ENCODE results near the gene CCNT2.
"Not testable (repeated sequence)": the region's sequence is repeated elsewhere in the genome, so short reads cannot be mapped to it uniquely, and the experiment has no call there.

The CCNT2 gene

GRCh38 chr2:134919341-134920210 is 954 bp downstream of the CCNT2 start:
- DNase-seq, result no peak

GRCh38 chr2:134924912-134925311 is 6.3 kb downstream of the CCNT2 start:
- DNase-seq, result no peak

DNA sequence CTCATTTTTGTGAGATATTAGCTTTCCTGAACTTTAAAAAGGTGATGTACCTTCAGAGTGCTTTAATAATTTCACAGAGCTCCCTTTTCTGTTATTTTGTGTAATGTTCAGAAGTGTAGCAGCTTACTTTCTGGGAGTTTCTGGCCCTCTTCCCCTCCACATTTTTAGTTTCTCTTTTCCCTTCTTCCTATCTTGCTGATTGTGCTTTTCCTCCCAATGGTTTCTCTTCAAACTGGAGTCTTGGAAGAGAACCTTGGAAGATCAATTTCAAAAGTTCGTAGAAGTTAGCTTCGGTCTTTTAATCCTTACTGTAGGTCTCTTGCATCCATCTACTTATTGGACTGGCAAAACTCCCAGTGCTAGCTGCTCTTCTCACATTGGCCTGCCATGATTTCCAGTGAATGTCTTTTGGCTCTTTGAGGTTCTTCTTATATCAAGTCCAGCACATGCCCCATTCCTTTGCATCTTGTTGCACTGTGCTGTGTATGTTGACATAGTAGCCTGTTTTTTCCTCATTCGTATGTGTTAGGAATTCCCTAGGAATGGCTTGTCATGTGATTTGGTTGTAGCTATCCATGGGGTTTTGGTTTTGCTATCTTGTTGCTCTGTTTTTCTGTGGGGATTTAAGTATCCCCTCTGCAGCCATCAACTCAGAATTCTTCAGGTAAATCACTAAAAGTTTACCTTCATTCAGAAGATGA is 7.8 kb downstream of the CCNT2 start:
- DNase-seq, result no peak

GRCh38 chr2:134927195-134927594 is 8.6 kb downstream of the CCNT2 start:
- DNase-seq, result no peak

GRCh38 chr2:134932864-134933526 is 14.4 kb downstream of the CCNT2 start:
- DNase-seq, result no peak

DNA sequence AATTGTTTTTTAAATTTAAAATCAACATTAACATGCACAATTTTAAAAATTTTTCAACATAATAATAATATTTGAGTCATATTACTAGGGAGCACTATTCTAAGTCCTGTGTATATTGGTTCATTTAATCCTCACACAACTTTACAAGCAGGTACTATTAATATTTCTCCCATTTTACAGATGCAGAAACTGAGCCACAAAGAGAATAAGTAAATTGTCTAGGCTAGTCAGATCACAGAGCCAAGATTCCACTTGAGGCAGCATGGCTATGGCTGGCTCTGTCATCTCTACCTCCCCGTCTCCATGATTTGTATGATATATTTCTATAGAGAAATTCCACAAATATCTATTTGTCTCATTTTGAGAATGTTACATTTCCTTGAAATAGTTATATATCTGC is 15.1 kb downstream of the CCNT2 start:
- DNase-seq, result no peak

- no peak for DNase-seq
Measured at GRCh38 chr2:134934150-134934549, 15.5 kb downstream of the CCNT2 start.

DNA sequence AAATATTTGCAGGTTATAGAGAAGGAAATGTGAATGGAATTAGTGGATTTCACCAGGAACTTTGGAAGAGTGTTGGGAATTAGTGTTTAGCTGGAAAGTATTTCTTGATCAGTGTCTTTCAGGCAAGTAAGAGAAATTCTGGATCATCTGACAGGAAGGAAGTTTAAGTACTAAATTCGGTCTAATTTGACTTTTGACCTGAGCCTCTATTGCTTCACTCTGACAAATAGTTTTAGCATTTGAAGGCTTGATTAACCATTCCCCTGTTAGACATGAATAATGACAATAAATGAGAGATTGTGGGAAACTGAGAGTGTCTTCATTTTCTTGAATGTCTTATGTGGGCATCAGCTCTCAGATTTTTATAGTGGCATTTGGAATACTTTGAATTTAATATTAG is 16.0 kb downstream of the CCNT2 start:
- no peak for DNase-seq

- no peak for DNase-seq
Measured at GRCh38 chr2:134936691-134937090, 18.1 kb downstream of the CCNT2 start.

GRCh38 chr2:134943540-134943939 is 24.9 kb downstream of the CCNT2 start:
- no peak for DNase-seq

DNA sequence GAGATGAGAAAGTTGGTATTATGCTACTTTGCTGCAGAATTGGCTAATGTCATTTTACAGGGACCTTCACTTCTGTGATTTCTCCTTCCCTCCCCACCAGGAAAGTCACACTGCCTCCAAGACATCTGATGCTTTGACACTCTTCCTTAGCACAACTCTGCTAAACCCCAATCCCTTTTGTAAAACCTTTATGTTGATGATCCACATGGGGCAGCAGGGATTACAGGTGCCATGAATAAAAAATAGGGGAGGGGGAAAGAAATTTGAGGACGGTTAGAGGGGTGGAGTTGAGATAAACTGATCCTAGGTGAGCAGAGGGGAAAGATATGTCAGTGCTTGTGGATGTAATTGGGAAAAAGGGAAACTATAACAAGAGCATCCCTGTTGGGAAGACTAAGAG is 26.4 kb downstream of the CCNT2 start:
- no peak for DNase-seq

DNA sequence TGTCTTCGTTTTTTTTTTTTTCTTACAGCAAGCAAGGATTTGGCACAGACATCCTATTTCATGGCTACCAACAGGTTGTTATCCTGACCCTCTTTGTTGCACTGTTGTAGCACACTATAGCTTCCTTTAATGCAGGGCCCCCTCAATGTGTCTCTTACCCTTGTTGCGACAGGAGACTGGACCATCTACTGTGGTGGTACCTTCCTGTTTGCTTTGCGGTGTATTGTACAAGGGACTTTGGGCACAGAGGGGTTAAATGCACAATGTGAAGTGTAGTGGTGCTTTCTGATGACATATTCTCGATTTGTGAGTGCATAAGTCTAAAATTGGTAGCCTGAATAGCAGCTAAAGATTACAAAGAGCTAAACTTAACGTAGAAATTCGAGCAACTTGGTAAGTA is 27.5 kb downstream of the CCNT2 start:
- no peak for DNase-seq

GRCh38 chr2:134949981-134950708 is 31.5 kb downstream of the CCNT2 start:
- no peak for DNase-seq

- no peak for DNase-seq
Measured at GRCh38 chr2:134950886-134951285, 32.3 kb downstream of the CCNT2 start.

GRCh38 chr2:134952608-134953007 is 34.0 kb downstream of the CCNT2 start:
- no peak for DNase-seq

DNA sequence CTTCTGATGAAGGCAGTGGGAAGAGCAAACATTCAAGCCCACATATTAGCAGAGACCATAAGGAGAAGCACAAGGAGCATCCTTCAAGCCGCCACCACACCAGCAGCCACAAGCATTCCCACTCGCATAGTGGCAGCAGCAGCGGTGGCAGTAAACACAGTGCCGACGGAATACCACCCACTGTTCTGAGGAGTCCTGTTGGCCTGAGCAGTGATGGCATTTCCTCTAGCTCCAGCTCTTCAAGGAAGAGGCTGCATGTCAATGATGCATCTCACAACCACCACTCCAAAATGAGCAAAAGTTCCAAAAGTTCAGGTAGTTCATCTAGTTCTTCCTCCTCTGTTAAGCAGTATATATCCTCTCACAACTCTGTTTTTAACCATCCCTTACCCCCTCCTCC is 35.4 kb downstream of the CCNT2 start:
- no peak for DNase-seq

DNA sequence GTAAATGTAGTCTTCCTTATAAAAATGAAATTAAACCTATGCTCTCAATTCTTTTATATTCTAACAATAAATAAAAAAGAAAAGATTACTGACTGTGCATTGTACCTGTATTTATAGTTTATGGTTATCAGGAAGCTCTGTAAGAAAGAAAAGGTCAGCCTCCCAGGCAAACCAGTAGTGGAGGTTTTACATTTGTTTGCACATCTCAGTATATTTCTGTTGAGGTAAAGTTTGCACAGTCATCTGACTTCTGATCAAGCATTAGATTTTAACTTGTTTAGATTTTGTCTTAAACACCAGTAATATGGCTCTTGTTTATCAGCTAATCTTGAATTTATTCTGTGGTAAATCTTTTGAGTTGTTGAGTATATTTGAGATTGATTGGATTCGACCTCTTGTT is 37.1 kb downstream of the CCNT2 start:
- DNase-seq, result no peak

GRCh38 chr2:134957477-134957876 is 38.9 kb downstream of the CCNT2 start:
- no peak for DNase-seq

DNA sequence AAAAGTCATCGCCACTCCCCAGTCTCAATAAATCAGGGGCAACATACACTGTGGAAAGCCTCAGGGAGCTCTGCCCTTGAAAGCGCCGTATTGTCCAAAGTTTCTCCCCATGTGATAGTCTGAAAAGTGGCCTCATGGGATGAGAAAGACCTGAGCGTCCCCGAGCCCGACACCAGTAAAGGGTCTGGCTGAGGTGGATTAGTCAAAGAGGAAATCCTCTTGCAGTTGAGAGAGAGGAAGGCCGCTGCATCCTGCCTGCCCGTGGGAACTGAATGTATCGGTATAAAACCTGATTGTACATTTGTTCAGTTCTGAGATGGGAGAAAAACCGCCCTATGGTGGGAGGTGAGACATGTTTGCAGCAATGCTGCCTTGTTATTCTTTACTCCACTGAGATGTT is 48.5 kb downstream of the CCNT2 start:
- DNase-seq, result not testable (repeated sequence)

- DNase-seq, result no peak
Measured at GRCh38 chr2:134973241-134974138, 54.9 kb downstream of the CCNT2 start.

GRCh38 chr2:134975281-134976009 is 56.8 kb downstream of the CCNT2 start:
- DNase-seq, result no peak
